Measurements from ENCODE around the gene SGF29. TPM values are rescaled to one million over a fixed set of nuclear protein-coding genes. Genes with fewer than 3 reads are reported as not detected.

Gene SGF29
- total and polyA plus RNA-seq, 9 of the 15 experiments (the other 6 are each of a cell fraction or from before 2014, with no cell fraction given) = 2.6 to 36.1 (median 21.2) TPM

DNA sequence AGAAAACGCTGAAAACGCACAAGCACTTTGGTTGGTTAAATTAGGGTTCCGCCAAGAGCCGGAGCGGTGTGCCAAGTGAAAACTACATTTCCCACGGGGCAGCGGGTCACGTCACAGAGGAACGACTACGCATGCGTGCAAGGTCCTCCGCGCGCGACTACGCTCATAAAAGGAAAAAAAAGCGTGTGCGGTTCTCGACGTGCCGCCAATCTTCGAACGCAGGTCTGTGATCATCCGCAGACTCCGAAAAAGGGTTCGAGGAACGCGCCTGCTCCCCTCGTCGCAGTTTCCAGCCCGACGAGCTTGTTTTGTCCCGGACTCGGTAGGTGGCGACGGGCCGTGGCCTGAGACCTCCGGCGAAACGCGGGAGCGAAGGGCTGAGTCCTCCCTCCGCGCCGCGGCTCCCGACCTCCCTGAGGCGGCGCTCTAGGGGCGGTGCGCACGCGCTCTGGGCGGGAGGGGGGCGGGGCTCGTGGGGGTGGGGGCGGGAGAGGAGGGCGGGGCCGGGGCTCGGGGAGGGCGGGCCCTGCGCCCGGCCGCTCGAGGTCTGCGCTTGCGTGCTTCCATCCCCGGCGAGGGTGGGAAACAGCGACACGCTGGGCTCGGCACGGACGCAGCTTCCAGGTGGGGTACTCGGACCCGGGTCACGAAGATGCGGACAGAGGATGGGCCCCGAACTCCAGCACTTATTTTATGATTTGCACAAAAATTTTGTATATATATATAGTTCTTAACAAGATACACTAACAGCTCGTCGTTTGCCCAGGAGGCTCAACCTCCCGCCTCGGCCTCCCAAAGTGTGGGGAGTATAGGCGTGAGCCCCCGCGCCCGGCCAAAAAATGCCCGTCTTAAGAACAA is at the start of gene SGF29 (continued):
- no peak for TF ChIP-seq RREB1 (CRISPR knock-in tag; IDR thresholded peaks at IDR 0.05)
- TF ChIP-seq, protein P1, sequence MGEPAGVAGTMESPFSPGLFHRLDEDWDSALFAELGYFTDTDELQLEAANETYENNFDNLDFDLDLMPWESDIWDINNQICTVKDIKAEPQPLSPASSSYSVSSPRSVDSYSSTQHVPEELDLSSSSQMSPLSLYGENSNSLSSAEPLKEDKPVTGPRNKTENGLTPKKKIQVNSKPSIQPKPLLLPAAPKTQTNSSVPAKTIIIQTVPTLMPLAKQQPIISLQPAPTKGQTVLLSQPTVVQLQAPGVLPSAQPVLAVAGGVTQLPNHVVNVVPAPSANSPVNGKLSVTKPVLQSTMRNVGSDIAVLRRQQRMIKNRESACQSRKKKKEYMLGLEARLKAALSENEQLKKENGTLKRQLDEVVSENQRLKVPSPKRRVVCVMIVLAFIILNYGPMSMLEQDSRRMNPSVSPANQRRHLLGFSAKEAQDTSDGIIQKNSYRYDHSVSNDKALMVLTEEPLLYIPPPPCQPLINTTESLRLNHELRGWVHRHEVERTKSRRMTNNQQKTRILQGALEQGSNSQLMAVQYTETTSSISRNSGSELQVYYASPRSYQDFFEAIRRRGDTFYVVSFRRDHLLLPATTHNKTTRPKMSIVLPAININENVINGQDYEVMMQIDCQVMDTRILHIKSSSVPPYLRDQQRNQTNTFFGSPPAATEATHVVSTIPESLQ (CRISPR knock-in tag; IDR thresholded peaks at IDR 0.05) = peak; percentile 74; the same call in 1 of the 2 replicates
- no peak for TF ChIP-seq HDAC8 (tag; IDR thresholded peaks at IDR 0.05)
- no peak for TF ChIP-seq THAP7 (CRISPR knock-in tag; IDR thresholded peaks at IDR 0.05)
- no peak for TF ChIP-seq U2AF2 (optimal IDR thresholded peaks at IDR 0.05; ENCODE audit: low read depth, low read length)
- TF ChIP-seq, protein P2, sequence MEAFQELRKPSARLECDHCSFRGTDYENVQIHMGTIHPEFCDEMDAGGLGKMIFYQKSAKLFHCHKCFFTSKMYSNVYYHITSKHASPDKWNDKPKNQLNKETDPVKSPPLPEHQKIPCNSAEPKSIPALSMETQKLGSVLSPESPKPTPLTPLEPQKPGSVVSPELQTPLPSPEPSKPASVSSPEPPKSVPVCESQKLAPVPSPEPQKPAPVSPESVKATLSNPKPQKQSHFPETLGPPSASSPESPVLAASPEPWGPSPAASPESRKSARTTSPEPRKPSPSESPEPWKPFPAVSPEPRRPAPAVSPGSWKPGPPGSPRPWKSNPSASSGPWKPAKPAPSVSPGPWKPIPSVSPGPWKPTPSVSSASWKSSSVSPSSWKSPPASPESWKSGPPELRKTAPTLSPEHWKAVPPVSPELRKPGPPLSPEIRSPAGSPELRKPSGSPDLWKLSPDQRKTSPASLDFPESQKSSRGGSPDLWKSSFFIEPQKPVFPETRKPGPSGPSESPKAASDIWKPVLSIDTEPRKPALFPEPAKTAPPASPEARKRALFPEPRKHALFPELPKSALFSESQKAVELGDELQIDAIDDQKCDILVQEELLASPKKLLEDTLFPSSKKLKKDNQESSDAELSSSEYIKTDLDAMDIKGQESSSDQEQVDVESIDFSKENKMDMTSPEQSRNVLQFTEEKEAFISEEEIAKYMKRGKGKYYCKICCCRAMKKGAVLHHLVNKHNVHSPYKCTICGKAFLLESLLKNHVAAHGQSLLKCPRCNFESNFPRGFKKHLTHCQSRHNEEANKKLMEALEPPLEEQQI (IDR thresholded peaks at IDR 0.05) = no peak
- no peak for TF ChIP-seq ZNF165 (CRISPR knock-in tag; IDR thresholded peaks at IDR 0.05; ENCODE audit: borderline replicate concordance)
- no peak for TF ChIP-seq NCOR1 (IDR thresholded peaks at IDR 0.05)
- TF ChIP-seq E2F5 (CRISPR knock-in tag; IDR thresholded peaks at IDR 0.05) = 0 out of 2 replicates have a peak, but pooled peaks have one; percentile 64
- no peak for TF ChIP-seq DACH1 (IDR thresholded peaks at IDR 0.05; ENCODE audit: partially characterized antibody)
- TF ChIP-seq VEZF1 (CRISPR knock-in tag; IDR thresholded peaks at IDR 0.05) = peak; percentile 96
- no peak for TF ChIP-seq RFX7 (CRISPR knock-in tag; IDR thresholded peaks at IDR 0.05)
- no peak for TF ChIP-seq SRSF7 (optimal IDR thresholded peaks at IDR 0.05; ENCODE audit: low read depth, low read length)
